GM23248 (cell line): ENCODE measurements around the gene GLRX2.

Source experiments
- EZH2 ChIP-seq: fragments of 200-600 bp; sonication (generic); IDR thresholded peaks from 2 replicates; pipeline ENCODE4 v1.6.1; 2018; ENCODE audit warnings: antibody characterized with exemption, mild to moderate bottlenecking; ENCODE audit not compliant: insufficient read depth, poor library complexity, severe bottlenecking
- EZH2phosphoT487 ChIP-seq: fragments of 200-600 bp; sonication (generic); IDR thresholded peaks from 2 replicates; pipeline ENCODE4 v1.6.1; 2018; ENCODE audit warnings: antibody characterized with exemption, moderate library complexity, mild to moderate bottlenecking, low read depth; ENCODE audit not compliant: insufficient read depth

DNA sequence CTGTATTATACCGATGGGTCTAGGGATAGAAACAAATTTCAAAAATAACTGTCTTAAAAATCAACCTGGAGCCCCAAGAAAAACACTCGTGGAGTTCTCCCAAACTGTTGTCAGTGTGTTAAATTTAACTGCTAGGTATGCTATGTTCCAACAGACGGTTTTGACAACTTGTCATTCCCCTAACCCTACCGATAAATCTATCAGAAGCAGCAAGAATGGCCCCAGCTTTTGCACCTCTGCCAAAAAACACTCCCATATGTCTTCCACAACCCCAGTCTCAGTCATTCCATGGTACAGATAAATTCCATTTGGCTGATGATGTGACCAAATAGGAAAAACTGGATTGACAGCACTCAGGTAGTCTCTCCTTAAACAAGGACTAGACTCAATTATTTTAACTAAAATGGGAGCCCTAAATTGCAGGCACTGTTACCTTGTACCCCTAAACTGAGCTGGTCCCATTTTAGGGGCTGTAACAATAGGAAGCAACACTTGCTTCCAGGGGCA lies 51.0 kb downstream of the GLRX2 start:
- TF ChIP-seq EZH2 (no peak), EZH2phosphoT487 (no peak)
